Central memory CD4-positive, alpha-beta T cell (primary cell): Measurements from ENCODE around the gene ARHGAP23.
"Not testable (repeated sequence)": the region's sequence is repeated elsewhere in the genome, so short reads cannot be mapped to it uniquely, and the experiment has no call there.

Experiments
- DNase-seq: peaks from one replicate; pipeline ENCODE4 v3.0.0; 2022

Gene ARHGAP23

GRCh38 chr17:38461683-38462082, 33.4 kb downstream of the ARHGAP23 start:
- DNase-seq: no peak

DNA sequence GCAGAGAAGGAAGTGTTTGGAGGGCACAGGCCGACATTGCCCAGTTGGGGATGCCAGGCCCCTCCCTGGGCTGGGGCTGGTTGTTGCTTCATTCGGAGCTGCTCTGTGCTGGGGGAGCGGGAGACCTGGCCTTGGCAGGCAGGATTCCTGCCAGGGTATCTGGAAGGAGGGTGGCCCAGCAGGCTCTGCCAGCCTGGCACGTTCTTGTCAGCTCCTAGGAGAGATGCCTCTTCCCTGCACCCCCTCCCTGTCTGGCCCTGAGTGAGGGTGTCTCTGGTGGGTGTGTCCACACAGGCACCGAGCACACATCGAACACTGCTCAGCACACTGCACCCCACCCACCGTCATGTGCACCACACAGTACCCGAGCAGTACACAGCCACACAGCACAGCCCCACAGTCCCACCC, 35.2 kb downstream of the ARHGAP23 start:
- DNase-seq: no peak

DNA sequence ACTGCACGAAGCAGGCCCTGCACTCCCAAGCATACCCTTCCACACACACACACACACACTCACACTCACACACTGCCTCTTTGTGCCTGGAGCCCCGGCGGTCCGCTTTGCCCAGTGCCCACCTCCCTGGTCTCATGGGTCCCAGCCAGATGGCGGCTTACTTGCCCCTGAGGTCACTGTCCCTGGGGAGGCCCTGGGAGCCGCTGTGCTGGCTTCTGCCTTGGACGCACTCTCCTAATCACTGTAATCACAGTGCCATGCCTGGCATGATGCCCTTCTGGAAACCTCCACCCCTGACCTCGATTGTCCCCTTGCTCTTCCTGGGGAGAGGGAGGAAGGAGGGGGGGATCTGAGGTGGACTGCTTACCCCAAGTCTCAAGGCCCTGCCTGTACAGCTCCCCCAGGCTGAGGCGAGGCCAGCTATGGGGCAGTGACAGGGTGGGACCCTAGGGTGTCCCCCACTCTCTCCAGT, 36.0 kb downstream of the ARHGAP23 start:
- DNase-seq: no peak

DNA sequence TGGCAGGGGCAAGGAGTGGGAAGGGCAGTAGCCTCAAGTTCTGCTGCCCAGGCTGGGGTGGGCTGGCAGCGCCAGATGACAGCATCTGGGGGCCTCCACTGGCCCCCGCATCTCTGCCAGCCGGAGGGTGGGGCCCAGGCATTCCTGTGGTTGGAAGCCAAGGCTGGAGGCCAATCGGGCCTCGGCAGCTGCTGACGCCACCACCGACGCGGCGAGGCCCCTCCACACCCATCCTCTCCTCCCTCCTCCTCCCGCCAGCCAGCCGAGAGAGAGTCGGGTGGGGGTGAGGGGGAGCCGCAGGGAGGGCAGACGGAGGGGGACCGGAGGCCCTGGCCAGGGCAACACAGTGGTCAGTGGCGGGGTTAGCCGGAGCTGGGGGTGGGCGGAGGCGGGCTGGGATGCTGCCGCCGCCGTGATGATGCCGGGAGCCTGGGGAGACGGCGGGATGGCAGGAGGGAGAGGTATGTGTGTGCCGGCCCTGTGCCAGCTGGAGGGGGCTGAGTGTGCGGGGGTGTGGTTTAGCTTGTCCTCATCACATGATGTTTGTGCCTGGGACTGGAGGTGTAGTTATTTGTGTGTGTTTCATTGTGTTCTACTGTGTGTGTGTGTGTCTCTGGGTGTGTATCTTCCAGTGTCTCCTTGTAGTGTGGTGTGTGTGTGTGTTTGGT, 36.6 kb downstream of the ARHGAP23 start:
- no peak for DNase-seq

GRCh38 chr17:38465391-38466345, 37.4 kb downstream of the ARHGAP23 start:
- no peak for DNase-seq

- no peak for DNase-seq
These were observed 38.4 kb downstream of the ARHGAP23 start for GRCh38 chr17:38466346-38467315.

DNA sequence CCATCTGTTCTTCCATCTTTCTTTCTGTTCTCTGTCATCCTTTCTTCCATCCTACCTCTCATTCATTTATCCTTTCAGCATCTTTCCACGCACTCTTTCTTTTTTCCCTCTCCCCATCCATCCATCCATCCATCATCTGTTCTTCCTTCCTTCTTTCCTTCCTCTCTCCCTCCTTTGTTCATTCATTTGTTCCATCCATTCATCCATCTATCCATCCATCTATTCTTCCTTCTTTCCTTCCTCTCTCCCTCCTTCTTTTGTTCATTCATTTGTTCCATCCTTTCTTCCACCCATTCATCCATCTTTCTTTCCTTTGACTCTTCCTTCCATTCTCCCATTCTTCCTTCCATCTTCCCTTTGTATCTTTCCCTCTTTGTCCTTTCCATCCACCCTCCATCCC, 39.2 kb downstream of the ARHGAP23 start:
- no peak for DNase-seq

DNA sequence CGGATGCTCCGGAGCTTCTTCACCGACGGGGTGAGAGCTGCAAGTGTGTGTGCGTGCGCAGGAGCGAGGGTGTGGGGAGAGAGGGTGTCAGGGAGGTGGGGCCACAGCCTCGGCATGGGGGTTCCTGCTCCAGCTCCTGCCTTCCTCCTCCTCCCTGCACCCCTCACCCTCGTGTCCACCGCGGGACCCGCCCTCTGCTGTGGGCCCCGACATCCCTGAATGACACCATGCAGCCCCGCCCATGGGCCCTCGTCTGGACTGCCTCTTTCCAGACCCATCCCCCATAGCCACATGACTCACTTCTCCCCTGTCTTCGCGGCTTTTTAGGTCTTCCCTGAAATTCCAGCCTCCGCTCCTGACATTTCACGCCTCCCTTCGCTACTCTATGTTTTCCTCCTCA, 41.6 kb downstream of the ARHGAP23 start:
- no peak for DNase-seq

- DNase-seq: not testable (repeated sequence)
These were observed 43.0 kb downstream of the ARHGAP23 start for GRCh38 chr17:38471253-38471652.

DNA sequence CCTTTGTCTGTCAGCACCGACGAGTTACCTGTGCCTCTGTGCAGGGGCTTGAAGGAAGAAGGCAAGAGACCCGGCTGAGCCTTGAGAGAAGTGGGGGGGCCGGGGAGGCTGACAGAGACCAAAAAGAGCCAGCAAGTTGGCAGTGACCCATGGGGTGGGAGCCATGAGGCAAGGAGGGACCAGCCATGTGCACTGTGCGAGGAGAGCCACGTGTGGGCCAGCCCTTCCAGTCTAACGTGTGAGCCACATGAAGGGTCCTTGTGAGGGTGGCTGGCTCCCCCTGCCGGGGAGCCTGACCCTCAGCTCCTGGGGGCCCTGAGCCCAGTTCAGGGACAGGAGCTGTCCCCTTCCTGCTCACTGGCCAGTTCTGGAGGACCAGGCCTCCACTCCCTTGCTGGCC, 46.4 kb downstream of the ARHGAP23 start:
- DNase-seq: not testable (repeated sequence)

- DNase-seq: no peak
These were observed 48.3 kb downstream of the ARHGAP23 start for GRCh38 chr17:38476549-38476948.

DNA sequence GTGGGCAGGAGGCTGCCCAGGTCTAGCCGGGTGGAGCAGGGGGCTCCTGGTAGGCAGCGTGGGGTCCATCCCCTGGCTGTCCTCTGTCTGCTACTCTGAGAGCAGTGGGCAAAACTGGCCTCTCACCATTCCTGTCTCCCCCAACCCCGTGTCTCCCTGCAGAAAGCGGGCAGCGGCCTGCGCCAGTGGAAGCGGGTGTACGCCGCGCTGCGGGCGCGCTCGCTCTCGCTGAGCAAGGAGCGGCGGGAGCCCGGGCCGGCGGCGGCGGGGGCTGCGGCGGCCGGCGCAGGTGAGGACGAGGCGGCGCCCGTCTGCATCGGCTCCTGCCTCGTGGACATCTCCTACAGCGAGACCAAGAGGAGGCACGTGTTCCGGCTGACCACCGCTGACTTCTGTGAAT, 49.2 kb downstream of the ARHGAP23 start:
- not testable (repeated sequence) for DNase-seq

DNA sequence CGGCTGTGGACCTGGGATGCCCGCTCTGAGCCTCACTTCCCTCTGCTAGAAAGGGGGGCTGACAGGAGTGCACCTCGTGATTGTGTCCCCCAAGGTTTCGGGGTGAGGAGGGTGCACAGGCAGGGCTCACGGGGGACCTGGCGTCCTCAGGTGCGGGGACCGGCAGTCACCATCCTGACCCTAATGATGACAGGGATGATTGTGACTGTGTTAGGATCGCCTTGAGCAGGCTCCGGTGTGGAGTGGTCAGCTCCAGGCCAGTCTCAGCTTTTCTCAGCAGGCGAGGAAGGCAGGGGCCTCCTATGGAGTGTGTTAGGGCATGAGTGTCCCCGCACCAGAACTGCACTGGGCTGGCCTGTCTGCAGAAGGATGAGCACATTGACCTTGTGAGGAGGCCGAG, 49.7 kb downstream of the ARHGAP23 start:
- DNase-seq: not testable (repeated sequence)

DNA sequence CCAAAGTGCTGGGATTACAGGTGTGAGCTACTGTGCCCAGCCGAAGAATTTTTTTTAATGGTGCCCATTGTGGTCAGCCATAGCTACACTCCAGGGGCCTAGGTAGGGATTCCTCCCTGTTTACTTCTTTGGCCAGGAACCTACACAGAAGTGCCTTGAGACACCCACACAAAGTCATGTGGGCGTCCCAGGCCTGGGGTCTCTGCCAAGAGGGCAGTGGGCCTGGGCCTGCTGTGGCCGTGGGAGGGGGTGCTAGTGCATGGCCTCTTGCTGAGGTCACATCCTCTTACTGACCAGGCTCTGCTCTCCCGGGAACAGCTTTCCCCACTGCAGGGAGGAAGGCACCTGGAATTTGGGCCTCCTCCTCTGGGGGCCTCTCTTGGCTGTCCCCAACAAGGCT, 50.4 kb downstream of the ARHGAP23 start:
- not testable (repeated sequence) for DNase-seq

GRCh38 chr17:38482039-38482699, 53.9 kb downstream of the ARHGAP23 start:
- not testable (repeated sequence) for DNase-seq

DNA sequence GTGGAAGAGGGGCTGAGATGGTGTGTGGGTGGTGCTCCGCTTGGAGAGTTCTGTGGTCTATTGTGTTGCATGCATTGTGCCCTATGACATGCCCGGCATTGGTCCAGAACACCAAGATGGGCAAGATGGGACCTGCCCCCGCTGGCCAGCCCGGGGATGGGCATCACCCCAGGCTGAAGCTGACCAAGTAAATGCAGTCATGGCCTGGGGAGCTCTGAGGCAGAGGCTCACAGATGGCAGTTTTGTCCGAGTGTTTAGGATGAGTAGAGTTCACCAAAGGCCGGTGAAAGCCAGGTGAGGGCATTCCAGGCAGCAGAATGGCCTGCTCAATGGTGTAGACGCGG, 54.4 kb downstream of the ARHGAP23 start:
- DNase-seq: not testable (repeated sequence)

DNA sequence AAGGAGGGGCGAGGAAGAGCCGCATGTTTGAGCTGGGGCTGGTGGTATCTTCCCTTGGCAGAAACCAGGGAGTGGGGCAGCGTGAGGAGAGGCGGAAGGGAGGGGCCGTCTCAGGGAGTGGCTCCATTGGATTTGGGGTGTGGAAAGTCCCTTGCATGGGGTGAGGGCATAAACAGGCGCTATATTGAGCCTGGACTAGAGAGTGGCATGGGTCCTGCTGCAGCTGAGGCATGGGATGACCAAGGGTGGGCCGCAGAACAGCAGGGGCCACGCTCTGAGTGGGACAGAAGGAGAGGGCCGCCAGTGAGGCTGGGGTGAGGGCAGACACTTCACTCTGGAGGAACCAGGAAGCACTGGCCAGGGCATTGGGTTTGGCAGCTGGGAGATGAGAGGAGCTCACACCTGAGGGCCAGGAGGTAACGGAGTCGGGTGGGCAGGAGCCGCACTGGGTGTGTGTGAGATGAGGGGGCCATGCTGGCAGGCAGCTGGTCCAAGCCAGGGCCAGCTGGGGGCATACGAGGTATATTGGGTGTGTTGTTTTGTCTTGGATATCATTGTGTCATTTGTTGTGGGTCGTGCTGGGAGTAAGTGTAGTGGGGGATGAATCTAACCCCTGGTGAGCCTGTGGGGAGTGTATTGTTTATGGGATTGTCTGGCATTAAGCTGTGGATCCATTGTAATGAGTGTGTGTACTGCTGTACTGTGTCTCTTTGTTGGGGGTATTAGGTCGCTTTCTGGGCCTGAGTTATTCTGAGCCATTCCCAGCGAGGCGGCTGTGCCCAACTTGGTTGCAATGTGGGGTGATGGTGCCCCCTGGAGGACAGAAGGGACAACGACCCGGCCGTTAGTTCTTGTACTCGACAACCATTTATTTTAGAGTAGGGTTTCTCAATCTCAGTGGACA, 56.2 kb downstream of the ARHGAP23 start:
- DNase-seq: peak; percentile 34

- DNase-seq: no peak
These were observed 56.8 kb downstream of the ARHGAP23 start for GRCh38 chr17:38485146-38485468.

DNA sequence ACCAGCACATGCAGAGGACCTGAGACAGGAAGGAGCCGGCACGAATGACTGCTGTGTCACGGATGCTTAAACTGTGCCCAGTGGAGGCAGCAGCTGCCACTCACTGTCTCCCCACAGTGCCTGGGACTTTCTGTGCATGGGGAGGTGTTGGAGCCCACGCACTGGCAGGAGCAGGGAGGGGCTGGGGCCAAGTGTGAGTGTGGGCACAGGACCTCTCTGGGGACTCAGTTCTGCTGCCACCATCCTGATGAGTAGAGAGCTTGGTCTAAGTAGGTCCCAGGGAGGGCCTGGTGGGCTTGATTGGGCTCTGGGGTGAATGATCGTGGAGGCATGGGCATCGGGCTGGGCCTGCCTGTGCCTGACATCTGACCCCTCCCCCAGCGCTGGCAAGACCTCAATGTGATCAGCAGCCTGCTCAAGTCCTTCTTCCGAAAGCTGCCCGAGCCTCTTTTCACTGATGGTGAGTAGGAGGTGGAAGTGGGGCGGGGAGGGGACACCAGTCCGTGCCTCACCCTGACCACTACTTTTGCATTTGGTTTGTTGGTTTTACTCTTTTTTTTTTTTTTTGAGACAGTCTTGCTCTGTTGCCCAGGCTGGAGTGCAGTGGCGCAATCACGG, 57.5 kb downstream of the ARHGAP23 start:
- peak; percentile 28 for DNase-seq

DNA sequence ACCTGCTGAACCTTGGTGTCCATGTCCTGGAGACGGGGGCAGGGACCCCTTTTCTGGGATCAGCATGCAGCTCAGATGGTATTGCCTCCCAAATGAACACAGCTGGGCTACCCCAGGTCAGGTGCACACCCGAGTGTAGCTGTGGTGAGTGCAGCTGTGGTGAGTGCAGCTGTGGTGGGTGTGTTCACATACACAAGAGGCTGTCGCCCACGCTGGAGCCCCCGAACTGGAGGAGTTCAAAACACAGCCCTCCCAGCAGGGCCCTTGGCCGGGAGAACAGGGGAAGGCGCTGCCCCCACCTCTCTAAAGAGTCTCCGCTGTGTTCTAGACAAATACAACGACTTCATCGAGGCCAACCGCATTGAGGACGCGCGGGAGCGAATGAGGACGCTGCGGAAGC, 61.5 kb downstream of the ARHGAP23 start:
- DNase-seq: not testable (repeated sequence)
